B cell (primary cell): ENCODE data around the gene LTB.

Experiments
- EZH2 ChIP-seq: IDR thresholded peaks from 2 replicates; pipeline ENCODE4 v1.6.1; 2012; ENCODE audit warnings: borderline replicate concordance, low read depth, mild to moderate bottlenecking, moderate library complexity, low read length; ENCODE audit not compliant: insufficient read depth, poor library complexity, severe bottlenecking
- TF ChIP-seq, protein P1 (sequence below): fragments of 200-600 bp; IDR thresholded peaks from one replicate; pipeline ENCODE4 v1.8.0; 2022; ENCODE audit warnings: antibody characterized with exemption, mild to moderate bottlenecking

- TF ChIP-seq, protein P1, sequence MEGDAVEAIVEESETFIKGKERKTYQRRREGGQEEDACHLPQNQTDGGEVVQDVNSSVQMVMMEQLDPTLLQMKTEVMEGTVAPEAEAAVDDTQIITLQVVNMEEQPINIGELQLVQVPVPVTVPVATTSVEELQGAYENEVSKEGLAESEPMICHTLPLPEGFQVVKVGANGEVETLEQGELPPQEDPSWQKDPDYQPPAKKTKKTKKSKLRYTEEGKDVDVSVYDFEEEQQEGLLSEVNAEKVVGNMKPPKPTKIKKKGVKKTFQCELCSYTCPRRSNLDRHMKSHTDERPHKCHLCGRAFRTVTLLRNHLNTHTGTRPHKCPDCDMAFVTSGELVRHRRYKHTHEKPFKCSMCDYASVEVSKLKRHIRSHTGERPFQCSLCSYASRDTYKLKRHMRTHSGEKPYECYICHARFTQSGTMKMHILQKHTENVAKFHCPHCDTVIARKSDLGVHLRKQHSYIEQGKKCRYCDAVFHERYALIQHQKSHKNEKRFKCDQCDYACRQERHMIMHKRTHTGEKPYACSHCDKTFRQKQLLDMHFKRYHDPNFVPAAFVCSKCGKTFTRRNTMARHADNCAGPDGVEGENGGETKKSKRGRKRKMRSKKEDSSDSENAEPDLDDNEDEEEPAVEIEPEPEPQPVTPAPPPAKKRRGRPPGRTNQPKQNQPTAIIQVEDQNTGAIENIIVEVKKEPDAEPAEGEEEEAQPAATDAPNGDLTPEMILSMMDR = no peak
- no peak for TF ChIP-seq EZH2
Observed at GRCh38 chr6:31532644-31533454, 49.4 kb downstream of the LTB start.
